ENCODE results near the gene GGCX. TPM values are rescaled to one million over a fixed set of nuclear protein-coding genes. Genes with fewer than 3 reads are reported as not detected.

The GGCX gene
- total and polyA plus RNA-seq, 2 of the 13 experiments (the other 11 are each of a cell fraction or from before 2014, with no cell fraction given), result 72.5 to 103 TPM

- peak; percentile 85 for TF ChIP-seq ERF (CRISPR knock-in tag; IDR thresholded peaks at IDR 0.05)
- TF ChIP-seq NAIF1 (CRISPR knock-in tag; IDR thresholded peaks at IDR 0.05; ENCODE audit: borderline replicate concordance), result no peak
- peak; percentile 83 for TF ChIP-seq ZNF350 (CRISPR knock-in tag; IDR thresholded peaks at IDR 0.05; ENCODE audit: borderline replicate concordance, low read depth)
- no peak for TF ChIP-seq JUND (CRISPR knock-in tag; IDR thresholded peaks at IDR 0.05)
- peak; percentile 12; the same call in 1 of the 2 replicates for TF ChIP-seq SMYD3 (CRISPR knock-in tag; IDR thresholded peaks at IDR 0.05)
- no peak for TF ChIP-seq ZNF264 (CRISPR knock-in tag; IDR thresholded peaks at IDR 0.05)
- TF ChIP-seq DBP (CRISPR knock-in tag; IDR thresholded peaks at IDR 0.05; ENCODE audit: not compliant biosample characterization), result no peak
- no peak for TF ChIP-seq SNAPC4 (CRISPR knock-in tag; IDR thresholded peaks at IDR 0.05)
- no peak for TF ChIP-seq ZNF121 (CRISPR knock-in tag; IDR thresholded peaks at IDR 0.05)
- no peak for TF ChIP-seq BATF2 (CRISPR knock-in tag; IDR thresholded peaks at IDR 0.05)
- no peak for TF ChIP-seq MAZ (IDR thresholded peaks at IDR 0.05; ENCODE audit: borderline replicate concordance, low read depth, low read length)
- TF ChIP-seq MAZ (CRISPR knock-in tag; IDR thresholded peaks at IDR 0.05; ENCODE audit: low read depth), result 0 out of 2 replicates have a peak, but pooled peaks have one; percentile 15
- TF ChIP-seq ZC3H13 (CRISPR knock-in tag; IDR thresholded peaks at IDR 0.05), result no peak
- 0 out of 2 replicates have a peak, but pooled peaks have one; percentile 10 for TF ChIP-seq ZNF800 (CRISPR knock-in tag; IDR thresholded peaks at IDR 0.05)
- TF ChIP-seq MXD4 (CRISPR knock-in tag; IDR thresholded peaks at IDR 0.05), result no peak
- no peak for TF ChIP-seq EEA1 (CRISPR knock-in tag; IDR thresholded peaks at IDR 0.05; ENCODE audit: borderline replicate concordance)
- TF ChIP-seq ZNF337 (CRISPR knock-in tag; IDR thresholded peaks at IDR 0.05; ENCODE audit: borderline replicate concordance, low read depth), result peak; percentile 78; the same call in 1 of the 2 replicates
- 0 out of 2 replicates have a peak, but pooled peaks have one; percentile 73 for TF ChIP-seq ZNF713 (CRISPR knock-in tag; IDR thresholded peaks at IDR 0.05)
- TF ChIP-seq SMARCC2 (IDR thresholded peaks at IDR 0.05), result no peak
- no peak for TF ChIP-seq ARNT (IDR thresholded peaks at IDR 0.05)
- no peak for TF ChIP-seq ZNF143 (CRISPR knock-in tag; IDR thresholded peaks at IDR 0.05)
These were observed 28.9 kb upstream of the GGCX start (continued) for GRCh38 chr2:85589982-85590791.

Measured in HepG2 (cell line).